Calu3 (cell line): ENCODE measurements around the gene ORC5. TPM values are rescaled to one million over a fixed set of nuclear protein-coding genes. Genes with fewer than 3 reads are reported as not detected.
"Not testable (repeated sequence)": the region's sequence is repeated elsewhere in the genome, so short reads cannot be mapped to it uniquely, and the experiment has no call there.

Experiments
- BruUV-seq: library from RNA; stranded (reverse); fragments of 400-500 nt; replicated peaks from 2 replicates; lab custom pipeline; 2021; lab: Mats Ljungman, UMichigan
- CTCF ChIA-PET: fragments of 300-600 bp; sonication (Branson Sonifier 250); formaldehyde crosslinking; loops from one replicate; lab custom pipeline; 2022; ENCODE audit warnings: antibody characterized with exemption; lab: Charles Lee
- DNase-seq: peaks from one replicate; pipeline ENCODE4 v3.0.0; 2022
- H3K27ac Mint-ChIP-seq: one replicate; pipeline ENCODE4 v1.8.0; 2022; ENCODE audit warnings: mixed read lengths; ENCODE audit not compliant: unreplicated experiment
- H3K27me3 Mint-ChIP-seq: one replicate; pipeline ENCODE4 v1.8.0; 2022; ENCODE audit warnings: mixed read lengths; ENCODE audit not compliant: unreplicated experiment
- H3K36me3 Mint-ChIP-seq: one replicate; pipeline ENCODE4 v1.8.0; 2022; ENCODE audit warnings: mild to moderate bottlenecking, moderate library complexity, mixed read lengths; ENCODE audit not compliant: insufficient read depth, unreplicated experiment
- H3K4me1 Mint-ChIP-seq: one replicate; pipeline ENCODE4 v1.8.0; 2022; ENCODE audit warnings: mild to moderate bottlenecking, low read depth, mixed read lengths; ENCODE audit not compliant: unreplicated experiment
- H3K4me3 Mint-ChIP-seq: one replicate; pipeline ENCODE4 v1.8.0; 2022; ENCODE audit warnings: mild to moderate bottlenecking, low read depth, moderate library complexity, mixed read lengths; ENCODE audit not compliant: unreplicated experiment
- H3K9me3 Mint-ChIP-seq: one replicate; pipeline ENCODE4 v1.8.0; 2022; ENCODE audit warnings: low read depth, mixed read lengths; ENCODE audit not compliant: unreplicated experiment
- CTCF ChIP-seq: fragments of 200-600 bp; IDR thresholded peaks from one replicate; pipeline ENCODE4 v1.8.0; 2022; ENCODE audit warnings: antibody characterized with exemption; ENCODE audit not compliant: unreplicated experiment
- intact Hi-C: fragments of 100-400 bp; cut with micrococcal nuclease; formaldehyde crosslinking; loops from one replicate; pipeline ENCODE4 v1.10.0; 2022; ENCODE audit not compliant: unreplicated experiment
- total RNA-seq: library from RNA; stranded (reverse); gene quantifications from 2 replicates; pipeline ENCODE4 v1.2.3, GENCODE V29; 2022

Gene ORC5
- total RNA-seq, 1 experiment from 2014 or later = 20.2 TPM

GRCh38 chr7:104240401-104240800, 32.6 kb upstream of the ORC5 start:
- BruUV-seq = no TSS peak
- intact Hi-C loops = no loop called here
- no peaks in the 10 kb centered on the region for H3K4me1 Mint-ChIP-seq
- H3K27ac Mint-ChIP-seq = no peak overlapping the region
- no peak for TF ChIP-seq CTCF
- DNase-seq = no peak
- CTCF ChIA-PET = no interaction called here
- H3K36me3 Mint-ChIP-seq = no peaks in the 10 kb centered on the region
- H3K4me3 Mint-ChIP-seq = no peak overlapping the region
- peaks cover 72% of the 10 kb centered on the region for H3K27me3 Mint-ChIP-seq
- no peaks in the 10 kb centered on the region for H3K9me3 Mint-ChIP-seq

- H3K36me3 Mint-ChIP-seq, BruUV-seq, CTCF ChIA-PET, H3K9me3 Mint-ChIP-seq, DNase-seq, intact Hi-C loops, H3K27ac Mint-ChIP-seq, H3K4me3 Mint-ChIP-seq, H3K4me1 Mint-ChIP-seq: not testable (repeated sequence)
- H3K27me3 Mint-ChIP-seq = peaks cover 48% of the 10 kb centered on the region
Measured at GRCh38 chr7:104234990-104235389, 27.2 kb upstream of the ORC5 start.

GRCh38 chr7:104231054-104232046, 23.5 kb upstream of the ORC5 start:
- Mint-ChIP-seq H3K4me1 (no peaks in the 10 kb centered on the region), H3K9me3 (no peaks in the 10 kb centered on the region), H3K27ac (no peak overlapping the region), H3K4me3 (no peak overlapping the region), H3K27me3 (peaks cover 22% of the 10 kb centered on the region), H3K36me3 (no peaks in the 10 kb centered on the region)
- no TSS peak for BruUV-seq
- CTCF ChIA-PET = interaction anchor here (0.5 to 1.4 kb wide), 8 partner anchors 20 to 687 kb away, joined by 3 to 6 read pairs (median 4); no protein-coding TSS in a partner anchor
- DNase-seq = peak; percentile 34
- TF ChIP-seq CTCF = peak; percentile 33
- intact Hi-C loops = loop anchor here (1.0 to 2.0 kb wide), 2 partner anchors 36 to 617 kb away; no protein-coding TSS in a partner anchor

- Mint-ChIP-seq H3K27ac (no peak overlapping the region), H3K36me3 (no peaks in the 10 kb centered on the region), H3K9me3 (no peaks in the 10 kb centered on the region), H3K4me1 (no peaks in the 10 kb centered on the region), H3K4me3 (no peak overlapping the region), H3K27me3 (peaks cover 22% of the 10 kb centered on the region)
- CTCF ChIA-PET = no interaction called here
- TF ChIP-seq CTCF = no peak
- DNase-seq = no peak
- intact Hi-C loops = loop anchor here (1.0 to 2.0 kb wide), 2 partner anchors 37 to 618 kb away; no protein-coding TSS in a partner anchor
- no TSS peak for BruUV-seq
Measured at GRCh38 chr7:104230606-104231005, 22.8 kb upstream of the ORC5 start.

- no peak for DNase-seq
- no peak overlapping the region for H3K27ac Mint-ChIP-seq
- peaks cover 19% of the 10 kb centered on the region for H3K27me3 Mint-ChIP-seq
- no peaks in the 10 kb centered on the region for H3K4me1 Mint-ChIP-seq
- no peak for TF ChIP-seq CTCF
- intact Hi-C loops = no loop called here
- no peaks in the 10 kb centered on the region for H3K36me3 Mint-ChIP-seq
- H3K9me3 Mint-ChIP-seq = no peaks in the 10 kb centered on the region
- BruUV-seq = no TSS peak
- no peak overlapping the region for H3K4me3 Mint-ChIP-seq
- CTCF ChIA-PET = no interaction called here
Measured at GRCh38 chr7:104228442-104228841, 20.6 kb upstream of the ORC5 start.
